Upper lobe of right lung (tissue), 1 donor: Measurements from ENCODE around the gene MLXIP. TPM values are rescaled to one million over a fixed set of nuclear protein-coding genes. Genes with fewer than 3 reads are reported as not detected.

Source experiments
- ATAC-seq: fragments of 200-7000 bp; cut with Tn5 transposase; one replicate; pipeline ENCODE4 v1.9.1; 2020; ENCODE audit warnings: mild to moderate bottlenecking, moderate library complexity
- DNase-seq: peaks from one replicate; pipeline ENCODE4 v3.0.0-alpha.2; 2020
- H3K27ac ChIP-seq: fragments of 200-600 bp; one replicate; pipeline ENCODE4 v1.8.0; 2022
- H3K27me3 ChIP-seq: fragments of 200-600 bp; one replicate; pipeline ENCODE4 v1.8.0; 2022; ENCODE audit warnings: mild to moderate bottlenecking
- H3K36me3 ChIP-seq: fragments of 200-600 bp; one replicate; pipeline ENCODE4 v1.8.0; 2022
- H3K4me1 ChIP-seq: fragments of 200-600 bp; one replicate; pipeline ENCODE4 v1.8.0; 2022
- H3K4me3 ChIP-seq: fragments of 200-600 bp; one replicate; pipeline ENCODE4 v1.8.0; 2022; ENCODE audit warnings: mild to moderate bottlenecking
- H3K9me3 ChIP-seq: fragments of 200-600 bp; one replicate; pipeline ENCODE4 v1.8.0; 2022
- intact Hi-C: fragments of 100-400 bp; cut with DNase I; formaldehyde crosslinking; loops from one replicate; pipeline ENCODE4 v1.11.0; 2022
- total RNA-seq: library from RNA; stranded (reverse); fragmentation: NEBNext Ultra II Directional; extraction: Animal tissue kit (Norgen Biotek cat#: 25700); gene quantifications from one replicate; pipeline ENCODE4 v1.2.1, GENCODE V29; 2021
- TF ChIP-seq, protein P1 (sequence below): fragments of 200-600 bp; IDR thresholded peaks from one replicate; pipeline ENCODE4 v1.8.0; 2022; ENCODE audit warnings: antibody characterized with exemption
- donor health status: DM: no; HTN: yes; CAD: no; lungs with severe emphysema.

MLXIP gene
- total RNA-seq, 1 donor from 2014 or later = 57.4 TPM

DNA sequence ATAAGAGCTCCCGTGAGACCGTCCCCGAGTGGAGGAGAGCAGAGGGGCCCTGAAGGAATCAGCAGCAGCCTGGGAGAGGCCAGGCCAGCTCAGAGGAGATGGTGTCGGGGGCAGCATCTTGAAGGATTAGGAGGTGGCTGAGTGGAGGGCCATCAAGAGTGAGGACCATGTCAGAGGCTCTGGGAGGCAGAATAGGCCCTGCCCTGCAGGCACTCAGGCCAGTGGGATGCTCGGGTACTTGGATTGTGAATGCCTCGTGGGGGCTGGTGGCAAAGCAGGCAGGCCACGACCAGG lies 47.7 kb downstream of the MLXIP start:
- intact Hi-C loops = no loop called here
- no peak for ATAC-seq
- no peak overlapping the region for H3K4me3 ChIP-seq
- H3K36me3 ChIP-seq = peaks cover 42% of the 10 kb centered on the region
- no peak for DNase-seq
- H3K27ac ChIP-seq = no peak overlapping the region
- peaks cover 30% of the 10 kb centered on the region for H3K4me1 ChIP-seq
- TF ChIP-seq, protein P1, sequence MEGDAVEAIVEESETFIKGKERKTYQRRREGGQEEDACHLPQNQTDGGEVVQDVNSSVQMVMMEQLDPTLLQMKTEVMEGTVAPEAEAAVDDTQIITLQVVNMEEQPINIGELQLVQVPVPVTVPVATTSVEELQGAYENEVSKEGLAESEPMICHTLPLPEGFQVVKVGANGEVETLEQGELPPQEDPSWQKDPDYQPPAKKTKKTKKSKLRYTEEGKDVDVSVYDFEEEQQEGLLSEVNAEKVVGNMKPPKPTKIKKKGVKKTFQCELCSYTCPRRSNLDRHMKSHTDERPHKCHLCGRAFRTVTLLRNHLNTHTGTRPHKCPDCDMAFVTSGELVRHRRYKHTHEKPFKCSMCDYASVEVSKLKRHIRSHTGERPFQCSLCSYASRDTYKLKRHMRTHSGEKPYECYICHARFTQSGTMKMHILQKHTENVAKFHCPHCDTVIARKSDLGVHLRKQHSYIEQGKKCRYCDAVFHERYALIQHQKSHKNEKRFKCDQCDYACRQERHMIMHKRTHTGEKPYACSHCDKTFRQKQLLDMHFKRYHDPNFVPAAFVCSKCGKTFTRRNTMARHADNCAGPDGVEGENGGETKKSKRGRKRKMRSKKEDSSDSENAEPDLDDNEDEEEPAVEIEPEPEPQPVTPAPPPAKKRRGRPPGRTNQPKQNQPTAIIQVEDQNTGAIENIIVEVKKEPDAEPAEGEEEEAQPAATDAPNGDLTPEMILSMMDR = no peak
- no peaks in the 10 kb centered on the region for H3K9me3 ChIP-seq
- H3K27me3 ChIP-seq = no peaks in the 10 kb centered on the region

DNA sequence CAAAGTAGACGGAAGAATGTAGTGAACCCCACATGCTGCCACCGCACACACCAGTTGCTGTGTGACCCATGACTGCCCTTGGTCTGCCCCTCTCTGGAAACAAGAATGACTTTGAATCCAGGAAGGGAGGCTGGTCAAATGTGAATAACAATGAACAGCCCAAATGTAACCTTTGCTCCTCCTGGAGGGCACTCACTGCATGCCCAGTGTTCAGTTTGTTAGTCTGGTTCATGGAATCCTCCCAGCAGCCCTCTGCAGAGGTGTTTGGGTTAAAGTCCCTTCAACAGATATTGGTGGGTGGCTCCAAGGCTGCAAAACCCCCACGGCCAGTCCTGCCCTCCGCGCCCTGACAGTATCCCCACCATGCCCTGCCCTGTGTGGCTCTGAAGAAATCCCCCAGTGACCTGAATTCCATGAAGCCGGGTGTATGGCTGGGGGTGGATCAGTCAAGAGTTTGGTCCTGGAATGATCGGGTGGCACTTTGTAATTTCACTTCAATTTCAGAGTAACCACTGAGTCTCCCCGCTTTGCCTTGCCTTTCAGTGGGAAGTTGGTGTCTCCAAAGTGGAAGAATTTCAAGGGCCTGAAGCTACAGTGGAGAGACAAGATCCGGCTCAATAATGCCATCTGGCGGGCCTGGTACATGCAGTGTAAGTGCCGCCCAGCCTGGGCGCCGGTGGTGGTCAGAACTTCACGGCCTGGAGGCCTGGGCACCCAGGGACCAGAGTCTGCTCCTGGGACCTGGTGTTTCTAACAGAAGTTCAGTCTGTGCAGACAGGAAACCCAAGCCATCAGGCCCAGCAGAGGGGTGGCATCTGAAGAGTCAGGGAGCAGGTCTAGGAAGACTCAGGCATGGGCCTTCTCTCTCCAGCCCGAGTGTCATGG lies 48.4 kb downstream of the MLXIP start:
- no peak for ATAC-seq
- DNase-seq = no peak
- intact Hi-C loops = no loop called here
- Histone ChIP-seq H3K4me1 (peaks cover 27% of the 10 kb centered on the region), H3K27me3 (no peaks in the 10 kb centered on the region), H3K27ac (no peak overlapping the region), H3K36me3 (peaks cover 48% of the 10 kb centered on the region), H3K9me3 (no peaks in the 10 kb centered on the region), H3K4me3 (no peak overlapping the region)
- TF ChIP-seq, protein P1 = no peak

DNA sequence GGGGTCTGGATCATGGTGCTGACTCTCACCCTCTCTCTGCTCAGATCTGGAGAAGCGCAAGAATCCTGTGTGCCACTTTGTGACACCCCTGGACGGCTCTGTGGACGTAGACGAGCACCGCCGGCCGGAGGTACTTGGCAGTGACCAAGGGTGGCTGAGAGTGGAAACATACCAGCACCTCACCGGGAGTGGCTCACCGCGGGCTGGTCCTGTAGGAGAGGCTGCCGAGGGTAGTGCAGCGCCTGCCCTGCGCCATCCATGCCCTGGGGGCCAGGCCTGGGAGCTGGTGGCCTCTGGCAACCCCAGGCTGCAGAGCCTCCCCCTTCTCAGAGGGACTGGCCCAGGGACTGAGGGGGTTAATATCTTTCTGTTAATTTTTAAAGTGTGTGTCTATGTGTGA lies 49.3 kb downstream of the MLXIP start:
- no peak overlapping the region for H3K27ac ChIP-seq
- TF ChIP-seq, protein P1 = no peak
- intact Hi-C loops = no loop called here
- no peak overlapping the region for H3K4me3 ChIP-seq
- DNase-seq (no peak), ATAC-seq (no peak)
- H3K9me3 ChIP-seq = no peaks in the 10 kb centered on the region
- H3K36me3 ChIP-seq = peaks cover 57% of the 10 kb centered on the region
- no peaks in the 10 kb centered on the region for H3K27me3 ChIP-seq
- peaks cover 23% of the 10 kb centered on the region for H3K4me1 ChIP-seq

DNA sequence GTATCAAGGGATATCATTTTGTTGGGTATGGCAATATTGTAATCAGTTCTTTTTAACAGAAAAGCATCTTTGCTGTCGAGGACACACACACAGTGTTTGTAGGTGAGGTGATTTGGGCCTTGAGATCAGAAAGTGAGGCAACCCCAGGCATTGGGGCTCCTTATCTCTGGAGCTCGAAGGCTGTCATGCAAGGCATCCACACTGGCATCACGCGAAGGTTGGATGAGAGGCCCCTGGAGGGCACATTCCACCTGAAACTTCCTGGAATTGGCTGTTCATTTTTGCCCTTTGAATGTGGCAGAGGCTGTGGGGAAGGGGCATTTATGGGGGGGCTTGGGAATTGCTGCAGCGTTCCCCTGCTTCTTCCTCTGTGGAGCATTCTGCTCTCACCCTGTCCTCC lies 49.9 kb downstream of the MLXIP start:
- no peak for ATAC-seq
- Histone ChIP-seq H3K4me3 (no peak overlapping the region), H3K27ac (no peak overlapping the region), H3K4me1 (peaks cover 17% of the 10 kb centered on the region), H3K9me3 (no peaks in the 10 kb centered on the region), H3K27me3 (no peaks in the 10 kb centered on the region), H3K36me3 (peaks cover 63% of the 10 kb centered on the region)
- intact Hi-C loops = no loop called here
- DNase-seq = no peak
- TF ChIP-seq, protein P1 = no peak

DNA sequence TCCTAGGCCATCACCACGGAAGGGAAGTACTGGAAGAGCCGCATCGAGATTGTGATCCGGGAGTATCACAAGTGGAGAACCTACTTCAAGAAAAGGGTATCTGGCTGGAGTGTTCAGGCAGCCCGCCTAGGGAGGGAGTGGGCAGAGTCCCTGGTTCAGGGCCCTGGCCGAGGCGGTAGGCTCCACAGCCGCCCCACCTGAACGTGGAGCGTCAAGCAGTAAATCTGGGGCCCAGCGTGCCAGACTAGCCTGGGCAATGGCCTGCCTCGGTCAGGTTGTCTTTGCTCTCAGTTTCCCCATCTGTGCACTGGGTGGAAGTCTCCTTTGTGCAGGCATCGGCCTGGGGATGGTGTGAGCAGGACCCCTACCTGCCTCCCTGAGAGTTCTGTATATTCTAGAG lies 50.6 kb downstream of the MLXIP start:
- Histone ChIP-seq H3K4me3 (no peak overlapping the region), H3K4me1 (peaks cover 15% of the 10 kb centered on the region), H3K9me3 (no peaks in the 10 kb centered on the region), H3K27me3 (no peaks in the 10 kb centered on the region), H3K36me3 (peaks cover 68% of the 10 kb centered on the region), H3K27ac (no peak overlapping the region)
- TF ChIP-seq, protein P1 = no peak
- no peak for ATAC-seq
- intact Hi-C loops = no loop called here
- DNase-seq = no peak

DNA sequence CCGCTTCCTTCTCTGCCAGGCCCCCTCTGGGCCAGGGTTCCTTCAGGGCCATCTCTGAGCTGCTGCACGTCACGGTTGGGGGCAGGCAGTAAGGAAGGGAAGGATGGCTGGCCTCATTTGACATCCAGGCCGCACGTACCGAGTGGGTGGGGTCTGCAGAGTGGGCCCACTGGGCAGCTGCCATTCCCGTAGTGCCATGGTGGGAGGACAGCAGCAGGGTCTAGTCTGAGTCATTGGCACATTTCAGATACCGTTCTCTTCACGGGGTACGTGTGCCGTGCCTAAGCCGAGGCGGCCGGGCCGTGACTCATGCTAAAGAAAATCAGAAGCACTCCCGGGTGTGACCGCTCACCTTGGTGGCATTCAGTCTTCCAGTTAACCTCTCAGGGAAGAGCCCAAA lies 51.6 kb downstream of the MLXIP start:
- ATAC-seq = no peak
- TF ChIP-seq, protein P1 = no peak
- no peak for DNase-seq
- intact Hi-C loops = no loop called here
- Histone ChIP-seq H3K27ac (no peak overlapping the region), H3K4me1 (peaks cover 10% of the 10 kb centered on the region), H3K36me3 (peaks cover 71% of the 10 kb centered on the region), H3K27me3 (no peaks in the 10 kb centered on the region), H3K4me3 (no peak overlapping the region), H3K9me3 (no peaks in the 10 kb centered on the region)
